Measurements from ENCODE around the gene SMIM41.

SMIM41 gene

GRCh38 chr12:52126050-52126604 lies 46.6 kb downstream of the SMIM41 start:
- Histone ChIP-seq H3K18ac (ENCODE audit: low read length) (no peak overlapping the region), H2BK120ac (ENCODE audit: low read depth, low read length) (no peak overlapping the region), H3K79me1 (ENCODE audit: low read length) (no peaks in the 10 kb centered on the region), H3K4me1 (ENCODE audit: control insufficient read depth, low read depth, low read length) (peaks cover 19% of the 10 kb centered on the region), H3K4ac (ENCODE audit: low read depth, low read length) (no peak overlapping the region), H3K9ac (ENCODE audit: low read length) (no peak overlapping the region), H3K27ac (ENCODE audit: low read depth, low read length) (peak overlapping the region; percentile 11), H2BK5ac (ENCODE audit: low read length) (peak overlapping the region; percentile 61), H3K36me3 (ENCODE audit: control insufficient read depth, insufficient read depth, low read length) (no peaks in the 10 kb centered on the region), H3K27me3 (ENCODE audit: insufficient read depth, low read length, poor library complexity) (no peaks in the 10 kb centered on the region), H3K4me3 (ENCODE audit: low read length) (no peak overlapping the region), H2AK5ac (ENCODE audit: low read length) (peak overlapping the region; percentile 86), H4K8ac (ENCODE audit: low read depth, low read length) (no peak overlapping the region), H3K23ac (ENCODE audit: low read length) (no peak overlapping the region), H3K79me2 (ENCODE audit: control insufficient read depth, insufficient read depth, low read length) (no peaks in the 10 kb centered on the region), H2BK15ac (replicated peaks; ENCODE audit: low read depth) (no peak overlapping the region), H3K4me2 (ENCODE audit: low read length) (no peak overlapping the region), H4K5ac (ENCODE audit: low read length) (no peak overlapping the region), H3K56ac (ENCODE audit: low read length) (peak overlapping the region; percentile 63)
- no CpG with 5 or more reads among the region's 2 CpGs for WGBS (ENCODE audit: extremely low coverage, insufficient coverage, low lambda C conversion rate)
- DNase-seq, result no peak

- 100% methylated on average over 1 of the region's 21 CpGs for WGBS (ENCODE audit: extremely low coverage, insufficient coverage, low lambda C conversion rate)
- Histone ChIP-seq H3K4me2 (ENCODE audit: low read length) (no peak overlapping the region), H4K5ac (ENCODE audit: low read length) (no peak overlapping the region), H3K9ac (ENCODE audit: low read length) (no peak overlapping the region), H3K4me1 (ENCODE audit: control insufficient read depth, low read depth, low read length) (peaks cover 19% of the 10 kb centered on the region), H3K4ac (ENCODE audit: low read depth, low read length) (no peak overlapping the region), H3K27ac (ENCODE audit: low read depth, low read length) (no peak overlapping the region), H3K79me2 (ENCODE audit: control insufficient read depth, insufficient read depth, low read length) (no peaks in the 10 kb centered on the region), H3K56ac (ENCODE audit: low read length) (peak overlapping the region; percentile 44), H2BK15ac (replicated peaks; ENCODE audit: low read depth) (no peak overlapping the region), H3K36me3 (ENCODE audit: control insufficient read depth, insufficient read depth, low read length) (no peaks in the 10 kb centered on the region), H2BK120ac (ENCODE audit: low read depth, low read length) (no peak overlapping the region), H2AK5ac (ENCODE audit: low read length) (no peak overlapping the region), H3K79me1 (ENCODE audit: low read length) (no peaks in the 10 kb centered on the region), H3K23ac (ENCODE audit: low read length) (no peak overlapping the region), H3K4me3 (ENCODE audit: low read length) (no peak overlapping the region), H2BK5ac (ENCODE audit: low read length) (no peak overlapping the region), H4K8ac (ENCODE audit: low read depth, low read length) (no peak overlapping the region), H3K18ac (ENCODE audit: low read length) (no peak overlapping the region), H3K27me3 (ENCODE audit: insufficient read depth, low read length, poor library complexity) (no peaks in the 10 kb centered on the region)
- no peak for DNase-seq
Observed at GRCh38 chr12:52126605-52127578, 47.4 kb downstream of the SMIM41 start.

DNA sequence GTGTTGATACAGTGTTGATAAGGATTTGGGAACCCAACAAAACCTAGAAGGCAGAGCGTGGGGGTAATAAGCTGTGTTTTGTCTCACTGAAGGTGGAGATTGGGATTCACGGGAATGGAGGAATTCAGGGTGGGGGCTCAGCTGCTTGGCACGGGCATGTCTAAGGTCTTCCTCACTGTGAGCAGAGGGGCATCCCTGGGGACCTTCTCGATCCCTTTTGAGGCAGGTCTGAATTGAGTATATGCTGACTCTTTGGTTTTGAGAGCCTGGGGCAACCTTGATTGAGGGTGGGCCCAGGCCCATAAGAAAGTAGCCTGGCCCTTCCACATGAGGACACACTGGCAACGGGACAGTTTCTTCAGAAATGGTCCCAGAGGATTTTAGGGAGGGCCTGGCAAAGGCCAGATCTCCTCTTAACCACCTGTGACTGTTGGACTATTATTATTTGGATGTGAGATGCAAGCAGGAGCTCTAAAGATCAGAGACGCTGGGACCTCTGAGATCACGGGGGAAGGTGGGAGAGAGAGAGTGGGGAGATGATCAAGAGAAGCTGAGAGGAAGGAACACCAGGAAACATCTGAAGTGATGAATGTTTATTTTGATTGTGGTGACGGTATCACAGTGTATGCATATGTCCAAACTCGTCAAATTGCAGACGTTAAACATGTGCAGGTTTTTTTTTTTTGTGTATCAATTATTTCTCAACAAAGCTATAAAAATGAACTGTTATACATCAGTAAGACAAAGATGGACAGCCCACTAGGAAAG lies 48.4 kb downstream of the SMIM41 start:
- no peaks in the 10 kb centered on the region for H3K27me3 ChIP-seq (ENCODE audit: insufficient read depth, low read length, poor library complexity)
- H3K4ac ChIP-seq (ENCODE audit: low read depth, low read length), result no peak overlapping the region
- H3K4me1 ChIP-seq (ENCODE audit: control insufficient read depth, low read depth, low read length), result peaks cover 19% of the 10 kb centered on the region
- H3K23ac ChIP-seq (ENCODE audit: low read length), result no peak overlapping the region
- no peak overlapping the region for H4K8ac ChIP-seq (ENCODE audit: low read depth, low read length)
- WGBS (ENCODE audit: extremely low coverage, insufficient coverage, low lambda C conversion rate), result no CpG with 5 or more reads among the region's 10 CpGs
- H3K56ac ChIP-seq (ENCODE audit: low read length), result no peak overlapping the region
- H3K18ac ChIP-seq (ENCODE audit: low read length), result no peak overlapping the region
- no peak overlapping the region for H3K9ac ChIP-seq (ENCODE audit: low read length)
- no peak overlapping the region for H2BK15ac ChIP-seq (replicated peaks; ENCODE audit: low read depth)
- DNase-seq, result no peak
- no peaks in the 10 kb centered on the region for H3K36me3 ChIP-seq (ENCODE audit: control insufficient read depth, insufficient read depth, low read length)
- H2AK5ac ChIP-seq (ENCODE audit: low read length), result no peak overlapping the region
- H3K4me3 ChIP-seq (ENCODE audit: low read length), result no peak overlapping the region
- no peak overlapping the region for H4K5ac ChIP-seq (ENCODE audit: low read length)
- H2BK120ac ChIP-seq (ENCODE audit: low read depth, low read length), result no peak overlapping the region
- no peaks in the 10 kb centered on the region for H3K79me2 ChIP-seq (ENCODE audit: control insufficient read depth, insufficient read depth, low read length)
- no peaks in the 10 kb centered on the region for H3K79me1 ChIP-seq (ENCODE audit: low read length)
- no peak overlapping the region for H3K4me2 ChIP-seq (ENCODE audit: low read length)
- no peak overlapping the region for H2BK5ac ChIP-seq (ENCODE audit: low read length)
- no peak overlapping the region for H3K27ac ChIP-seq (ENCODE audit: low read depth, low read length)

DNA sequence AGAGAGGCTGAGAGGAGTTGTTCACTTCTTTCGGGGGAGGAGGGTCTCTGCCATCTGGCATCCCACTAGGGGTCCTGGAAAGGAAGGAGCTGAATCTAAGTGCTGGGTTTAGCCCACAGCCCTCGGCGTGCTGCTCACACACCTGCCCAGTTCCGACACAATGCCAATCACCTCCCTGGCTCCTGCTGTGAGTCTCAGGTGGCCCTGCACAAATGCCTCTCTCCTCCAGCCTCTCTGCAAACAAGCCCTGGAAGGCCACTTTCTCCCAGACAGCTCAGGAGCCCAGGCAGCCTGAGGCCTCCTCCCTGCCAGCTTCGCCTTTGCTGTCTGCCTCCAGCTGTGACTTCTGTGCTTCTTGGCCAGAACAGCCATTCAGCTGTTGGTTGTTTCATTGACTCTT lies 51.2 kb downstream of the SMIM41 start:
- no peak overlapping the region for H2BK5ac ChIP-seq (ENCODE audit: low read length)
- H3K18ac ChIP-seq (ENCODE audit: low read length), result no peak overlapping the region
- peaks cover 14% of the 10 kb centered on the region for H3K4me1 ChIP-seq (ENCODE audit: control insufficient read depth, low read depth, low read length)
- no peak overlapping the region for H4K5ac ChIP-seq (ENCODE audit: low read length)
- no peak overlapping the region for H2AK5ac ChIP-seq (ENCODE audit: low read length)
- H3K4me3 ChIP-seq (ENCODE audit: low read length), result no peak overlapping the region
- no peak overlapping the region for H3K4me2 ChIP-seq (ENCODE audit: low read length)
- no peaks in the 10 kb centered on the region for H3K36me3 ChIP-seq (ENCODE audit: control insufficient read depth, insufficient read depth, low read length)
- no CpG with 5 or more reads among the region's 5 CpGs for WGBS (ENCODE audit: extremely low coverage, insufficient coverage, low lambda C conversion rate)
- no peak overlapping the region for H2BK120ac ChIP-seq (ENCODE audit: low read depth, low read length)
- H3K27ac ChIP-seq (ENCODE audit: low read depth, low read length), result no peak overlapping the region
- H2BK15ac ChIP-seq (replicated peaks; ENCODE audit: low read depth), result no peak overlapping the region
- no peak overlapping the region for H3K23ac ChIP-seq (ENCODE audit: low read length)
- H4K8ac ChIP-seq (ENCODE audit: low read depth, low read length), result no peak overlapping the region
- H3K27me3 ChIP-seq (ENCODE audit: insufficient read depth, low read length, poor library complexity), result no peaks in the 10 kb centered on the region
- DNase-seq, result no peak
- H3K9ac ChIP-seq (ENCODE audit: low read length), result no peak overlapping the region
- H3K4ac ChIP-seq (ENCODE audit: low read depth, low read length), result no peak overlapping the region
- H3K79me2 ChIP-seq (ENCODE audit: control insufficient read depth, insufficient read depth, low read length), result no peaks in the 10 kb centered on the region
- no peak overlapping the region for H3K56ac ChIP-seq (ENCODE audit: low read length)
- no peaks in the 10 kb centered on the region for H3K79me1 ChIP-seq (ENCODE audit: low read length)

DNA sequence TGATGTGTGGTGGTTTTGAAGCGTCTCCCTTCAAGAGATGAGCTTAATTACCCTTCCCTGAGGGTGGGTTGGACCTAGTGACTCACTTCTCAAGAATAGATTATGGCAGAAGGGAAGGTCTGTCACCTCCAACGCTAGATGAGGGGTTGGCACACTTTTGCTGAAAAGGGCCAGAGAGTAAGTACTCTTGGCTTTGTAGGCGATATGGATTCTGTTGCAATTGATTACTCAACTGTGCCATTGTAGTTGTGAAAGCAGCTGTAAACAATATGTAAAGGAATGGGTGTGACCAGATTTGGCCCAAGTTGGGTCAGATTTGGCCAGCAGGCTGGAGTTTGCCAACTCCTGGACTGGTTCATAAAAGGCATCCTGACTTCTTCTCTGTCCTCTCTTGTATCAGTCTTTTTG lies 53.3 kb downstream of the SMIM41 start:
- Histone ChIP-seq H3K27me3 (ENCODE audit: insufficient read depth, low read length, poor library complexity) (no peaks in the 10 kb centered on the region), H3K4me3 (ENCODE audit: low read length) (no peak overlapping the region), H3K79me2 (ENCODE audit: control insufficient read depth, insufficient read depth, low read length) (no peaks in the 10 kb centered on the region), H3K18ac (ENCODE audit: low read length) (no peak overlapping the region), H3K4me1 (ENCODE audit: control insufficient read depth, low read depth, low read length) (no peaks in the 10 kb centered on the region), H3K56ac (ENCODE audit: low read length) (no peak overlapping the region), H2AK5ac (ENCODE audit: low read length) (no peak overlapping the region), H3K27ac (ENCODE audit: low read depth, low read length) (no peak overlapping the region), H2BK15ac (replicated peaks; ENCODE audit: low read depth) (no peak overlapping the region), H4K5ac (ENCODE audit: low read length) (no peak overlapping the region), H3K23ac (ENCODE audit: low read length) (no peak overlapping the region), H3K4ac (ENCODE audit: low read depth, low read length) (no peak overlapping the region), H2BK120ac (ENCODE audit: low read depth, low read length) (no peak overlapping the region), H2BK5ac (ENCODE audit: low read length) (no peak overlapping the region), H3K79me1 (ENCODE audit: low read length) (no peaks in the 10 kb centered on the region), H3K4me2 (ENCODE audit: low read length) (no peak overlapping the region), H3K9ac (ENCODE audit: low read length) (no peak overlapping the region), H3K36me3 (ENCODE audit: control insufficient read depth, insufficient read depth, low read length) (no peaks in the 10 kb centered on the region), H4K8ac (ENCODE audit: low read depth, low read length) (no peak overlapping the region)
- no CpG with 5 or more reads among the region's 3 CpGs for WGBS (ENCODE audit: extremely low coverage, insufficient coverage, low lambda C conversion rate)
- no peak for DNase-seq

Data from mesendoderm (in vitro differentiated cells).